Activated CD8-positive, alpha-beta memory T cell treated with anti-CD3 and anti-CD28 coated beads, Interleukin-2, amount 50 U/mL, for 48 hours (primary cell): ENCODE results near the gene HDAC9.

Experiments
- DNase-seq: peaks from one replicate; pipeline ENCODE4 v3.0.0-alpha.2; 2020

HDAC9 gene

GRCh38 chr7:18858232-18858631, 362.7 kb downstream of the HDAC9 start:
- DNase-seq = no peak

DNA sequence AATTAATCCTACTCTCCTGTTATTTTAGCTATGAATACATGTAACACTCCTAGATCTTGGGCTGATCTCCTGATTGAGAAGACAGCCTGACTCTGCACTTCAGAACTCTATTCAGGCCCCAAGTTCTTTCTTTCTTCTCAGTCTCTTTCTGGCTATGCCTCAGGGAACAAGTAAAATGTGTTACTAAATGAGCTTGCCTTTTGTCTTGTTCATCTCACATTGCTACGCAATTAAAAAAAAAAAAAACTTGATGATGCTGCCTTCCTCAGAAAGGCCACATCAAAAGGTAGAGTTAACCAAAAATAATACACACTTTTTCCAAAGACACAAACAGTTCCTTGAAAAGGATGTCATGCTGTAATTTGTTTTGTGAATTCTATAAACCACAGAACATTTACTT, 363.8 kb downstream of the HDAC9 start:
- DNase-seq = no peak

- DNase-seq = no peak
These were observed 364.7 kb downstream of the HDAC9 start for GRCh38 chr7:18860221-18860620.

DNA sequence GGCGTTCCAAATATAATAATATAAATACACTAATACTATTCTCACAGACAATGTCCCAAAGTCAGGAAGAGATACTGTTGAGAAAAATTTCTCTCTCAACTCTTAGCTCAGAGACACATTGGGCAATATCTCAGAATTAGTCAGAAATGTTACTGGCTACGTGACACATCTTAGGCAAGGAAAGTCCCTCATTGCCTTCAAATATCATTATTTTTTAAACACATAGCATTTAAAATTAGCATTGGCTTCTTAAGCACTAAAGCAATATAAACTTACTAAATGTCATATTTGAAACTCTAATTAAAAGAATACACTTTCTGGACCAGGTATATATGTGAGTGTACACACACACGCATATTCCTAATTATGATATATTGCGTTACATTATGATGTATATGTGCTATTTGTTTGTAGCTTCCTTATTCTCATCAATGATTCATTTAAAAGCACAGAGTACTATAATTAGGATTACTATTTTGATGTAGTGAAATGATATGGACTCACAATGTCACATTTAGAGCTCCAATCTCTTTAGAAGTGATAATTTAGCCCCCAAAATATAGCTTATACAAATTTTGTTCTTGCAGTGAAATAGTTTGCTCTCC, 366.1 kb downstream of the HDAC9 start:
- no peak for DNase-seq

GRCh38 chr7:18864967-18865366, 369.4 kb downstream of the HDAC9 start:
- DNase-seq = no peak

DNA sequence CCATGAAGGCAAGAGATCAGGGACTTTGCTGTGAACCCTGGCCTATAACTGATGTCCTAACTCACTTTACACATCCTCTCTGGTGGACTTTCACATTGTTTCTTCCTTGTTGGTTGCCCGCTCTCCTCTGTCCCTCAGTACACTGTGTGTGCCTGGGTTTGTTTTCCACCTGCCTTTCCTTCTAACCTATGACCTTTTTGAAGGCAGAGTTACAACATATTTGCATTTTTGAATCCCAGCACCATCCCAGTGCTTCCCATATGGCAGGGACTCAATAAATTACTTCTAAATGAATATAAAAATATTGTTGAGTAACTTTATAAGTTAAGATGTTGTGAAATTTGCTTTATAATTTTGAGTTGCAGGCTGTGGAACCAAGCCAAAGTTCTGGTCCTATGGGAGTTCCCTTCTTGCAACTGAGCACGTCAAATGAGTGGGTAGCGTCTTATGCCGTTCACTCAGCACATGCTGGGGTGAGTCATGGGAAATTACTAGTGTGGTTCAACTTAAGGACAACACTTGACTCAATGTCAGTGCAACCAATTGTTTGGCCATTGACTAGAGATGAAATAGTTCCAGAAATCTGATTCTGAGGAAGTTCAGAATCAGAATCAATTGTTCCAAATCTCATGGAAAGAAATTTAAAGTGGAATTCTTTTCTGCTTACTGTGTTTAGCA, 370.9 kb downstream of the HDAC9 start:
- no peak for DNase-seq

DNA sequence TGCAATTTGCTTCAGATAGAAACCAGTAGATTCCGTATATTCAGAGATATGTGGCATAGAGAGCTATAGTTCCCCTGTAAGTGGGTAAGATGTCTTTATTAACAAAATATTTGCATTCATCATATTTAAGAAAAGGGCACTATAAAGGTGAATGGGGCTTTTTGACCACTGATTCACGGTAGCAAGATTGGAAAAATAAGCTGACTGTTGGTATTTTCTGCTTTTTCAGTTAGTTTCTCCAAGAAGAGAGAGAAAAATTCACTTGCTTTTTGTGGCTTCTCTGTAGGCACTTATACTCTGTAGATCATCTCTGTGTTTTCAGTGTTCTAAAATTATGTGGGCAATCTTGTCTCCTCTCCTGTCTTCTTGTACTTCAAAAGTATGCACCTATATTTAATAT, 376.8 kb downstream of the HDAC9 start:
- no peak for DNase-seq

DNA sequence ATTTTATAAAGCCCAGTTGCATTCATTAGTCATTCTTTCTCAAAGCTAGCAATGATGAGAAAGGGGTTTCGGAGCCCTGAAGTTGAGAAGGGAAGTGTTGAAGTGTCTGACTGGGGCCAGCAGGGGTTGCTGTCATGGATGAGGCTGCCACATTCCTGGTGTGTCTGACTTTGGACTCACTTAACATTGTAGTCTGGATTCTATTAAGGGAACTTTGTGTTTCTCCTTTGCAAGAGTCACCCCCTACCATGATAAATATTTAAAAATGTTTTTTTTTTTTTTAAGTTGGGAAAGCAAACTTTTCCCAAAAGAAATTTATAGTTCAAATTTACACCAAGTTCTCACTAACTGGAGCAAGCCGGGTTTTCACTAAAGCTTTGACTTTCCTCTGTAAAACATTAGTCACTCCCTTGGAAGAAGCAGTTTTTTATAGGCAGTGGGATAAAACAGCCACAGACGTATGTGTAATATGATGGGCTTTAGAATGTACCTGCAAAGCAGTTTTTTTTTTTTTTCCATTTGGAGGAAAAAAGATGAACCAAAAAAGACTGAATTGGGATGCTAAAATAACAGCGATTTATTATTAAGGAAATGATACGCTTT, 378.3 kb downstream of the HDAC9 start:
- no peak for DNase-seq

GRCh38 chr7:18874880-18875279, 379.3 kb downstream of the HDAC9 start:
- DNase-seq = no peak

DNA sequence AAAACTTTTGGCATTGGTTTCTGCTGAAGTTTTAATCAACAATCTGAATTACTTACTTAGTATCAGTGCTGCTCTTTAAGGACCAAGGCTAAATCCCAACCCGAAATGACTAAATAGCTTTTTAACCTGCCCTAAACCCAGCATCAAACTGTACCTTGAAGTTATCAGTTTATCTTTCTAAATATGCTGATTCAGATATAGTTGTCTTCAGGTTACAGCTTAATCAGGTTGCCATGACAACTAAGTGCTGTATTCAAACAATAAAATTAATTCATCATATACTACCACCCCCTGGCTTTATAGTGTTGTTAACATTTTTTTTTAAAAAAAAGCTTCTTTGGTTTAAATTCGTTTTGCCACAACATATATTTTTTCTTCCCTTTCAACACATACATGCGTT, 382.3 kb downstream of the HDAC9 start:
- DNase-seq = no peak

DNA sequence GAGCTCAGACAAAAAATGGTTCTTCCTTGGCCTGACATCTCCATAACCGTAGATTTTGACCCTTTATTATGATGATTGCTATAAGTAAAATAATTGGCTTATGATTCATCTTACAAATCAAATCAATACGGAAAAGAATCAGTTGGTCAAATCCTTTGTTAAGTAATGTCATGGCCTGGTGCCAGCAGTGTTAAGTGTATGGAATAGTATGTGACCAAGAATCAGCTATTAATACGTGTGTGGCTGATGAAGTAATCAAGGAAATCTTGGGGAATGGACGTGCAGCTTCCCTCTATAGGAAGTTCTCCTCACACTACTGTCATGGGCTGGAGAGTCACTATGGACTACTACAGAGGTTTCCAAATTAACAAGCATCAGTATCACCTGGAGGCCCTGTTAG, 391.3 kb downstream of the HDAC9 start:
- no peak for DNase-seq

DNA sequence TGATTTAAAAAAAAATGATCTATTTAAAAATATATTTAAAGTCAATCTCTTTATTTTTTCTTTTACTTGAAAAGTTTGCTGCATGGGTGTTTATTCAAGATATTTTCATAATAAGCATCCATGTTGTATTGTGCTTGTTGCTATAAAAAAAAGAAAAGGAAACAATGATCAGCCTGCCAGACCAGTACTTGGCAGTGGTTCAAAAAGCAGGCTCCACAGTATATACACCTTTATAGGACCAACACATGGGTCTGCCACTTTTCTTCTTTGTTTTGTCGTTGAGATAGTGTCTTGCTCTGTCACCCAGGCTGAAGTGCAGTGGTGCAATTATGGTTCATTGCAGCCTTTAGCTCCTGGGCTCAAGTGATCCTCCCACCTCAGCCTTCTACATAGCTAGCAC, 393.9 kb downstream of the HDAC9 start:
- DNase-seq = no peak

DNA sequence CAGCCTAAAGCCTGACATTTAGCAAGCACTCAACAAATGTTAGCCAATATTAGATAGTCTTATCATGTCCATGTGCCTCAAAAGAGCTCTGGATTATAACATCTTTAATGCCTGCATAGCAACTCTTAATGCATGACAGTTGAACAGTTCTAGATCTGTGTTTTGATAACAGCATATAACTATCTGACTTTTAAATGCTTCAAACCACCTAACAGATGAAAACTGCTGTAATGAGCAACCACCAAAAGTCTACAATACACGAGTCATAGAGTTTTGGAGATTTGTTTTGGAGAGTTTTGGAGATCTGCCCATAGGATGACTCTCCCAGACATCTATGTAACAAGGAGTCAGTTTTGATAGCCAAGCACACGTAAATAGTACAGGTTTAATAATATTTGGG, 394.6 kb downstream of the HDAC9 start:
- no peak for DNase-seq

DNA sequence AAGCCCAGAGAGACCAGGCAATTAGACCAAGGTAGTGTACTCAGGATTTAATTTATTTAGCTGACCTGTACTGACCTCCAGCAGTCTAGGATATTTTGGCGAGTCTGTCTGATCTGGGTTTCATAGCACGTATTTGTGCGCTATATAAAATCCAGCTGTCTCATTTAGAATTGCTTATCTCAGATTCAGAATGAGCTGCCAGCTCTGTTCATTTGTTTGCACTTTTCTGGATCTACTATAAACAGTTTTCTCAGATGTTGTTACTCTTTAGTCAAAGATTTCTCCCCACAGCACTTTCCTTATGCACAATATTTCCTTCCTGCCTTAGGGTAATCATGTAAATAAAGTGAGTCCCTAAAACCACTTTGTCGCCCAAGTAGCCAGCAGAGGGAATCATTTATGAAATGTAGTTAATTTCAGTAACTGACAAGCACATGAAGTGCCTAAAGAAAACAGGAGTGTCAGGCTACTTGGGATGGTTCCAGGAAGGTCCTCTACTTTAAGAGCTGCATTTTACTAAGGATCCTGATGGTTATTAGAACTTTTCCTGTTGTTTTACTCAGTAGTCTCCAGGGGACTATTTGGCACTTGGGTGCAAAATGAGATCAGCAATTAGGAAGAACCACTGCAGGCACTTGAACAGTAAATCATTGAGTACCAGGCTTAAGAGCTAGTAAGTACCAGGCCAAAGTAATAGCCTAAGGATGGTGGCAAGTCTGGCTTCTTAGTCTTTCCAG, 395.5 kb downstream of the HDAC9 start:
- DNase-seq = no peak

GRCh38 chr7:18893156-18893555, 397.6 kb downstream of the HDAC9 start:
- DNase-seq = no peak

- DNase-seq = no peak
These were observed 398.6 kb downstream of the HDAC9 start for GRCh38 chr7:18894155-18894554.

DNA sequence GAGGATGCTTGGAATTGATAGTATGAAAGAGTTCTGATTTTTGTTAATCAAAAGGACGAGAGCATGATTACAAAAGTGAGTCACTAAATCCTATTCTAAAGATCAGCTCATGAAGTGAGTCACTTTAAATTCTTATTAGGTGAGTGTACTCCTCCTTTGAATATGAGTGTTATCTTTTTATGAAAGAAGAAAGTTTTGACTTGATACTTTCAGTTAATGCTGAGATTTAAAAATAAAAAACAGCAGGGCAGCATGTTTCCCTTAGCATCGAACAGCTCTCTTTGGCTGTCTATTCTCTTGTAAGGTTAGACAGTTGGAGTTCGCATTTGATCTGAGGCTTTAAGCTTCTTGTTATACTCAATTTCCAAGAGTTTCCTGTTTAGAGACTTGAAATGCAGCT, 399.9 kb downstream of the HDAC9 start:
- DNase-seq = no peak

DNA sequence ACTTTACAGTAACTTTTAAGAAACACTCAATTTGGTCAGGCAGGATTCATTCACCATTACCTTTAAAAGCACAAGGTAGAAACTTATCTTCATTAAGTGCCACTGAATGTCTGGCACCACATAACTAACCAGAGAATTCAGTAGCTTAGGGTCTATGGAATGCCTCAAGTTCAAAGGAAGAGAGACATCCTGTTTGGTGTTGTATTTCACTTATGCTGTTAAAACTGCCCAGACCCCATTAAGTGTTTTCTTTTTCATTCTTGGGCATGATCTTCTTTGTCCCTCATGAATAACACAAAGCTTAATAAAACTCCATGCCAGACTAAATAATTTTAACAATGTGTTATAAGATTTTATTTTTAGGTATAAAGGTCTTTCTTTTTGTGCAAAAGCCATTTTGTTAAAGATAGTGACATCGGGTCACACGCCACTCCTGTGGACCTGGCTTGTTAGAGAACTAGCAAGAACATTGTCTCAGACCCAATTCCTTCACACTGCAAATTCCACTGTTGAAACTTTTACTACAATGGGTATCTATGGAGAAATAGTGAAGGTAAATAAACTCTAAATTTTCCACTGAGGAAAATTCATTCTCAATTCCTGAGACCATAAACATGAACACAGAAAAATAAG, 400.9 kb downstream of the HDAC9 start:
- DNase-seq = no peak

- DNase-seq = no peak
These were observed 404.7 kb downstream of the HDAC9 start for GRCh38 chr7:18900236-18900635.

DNA sequence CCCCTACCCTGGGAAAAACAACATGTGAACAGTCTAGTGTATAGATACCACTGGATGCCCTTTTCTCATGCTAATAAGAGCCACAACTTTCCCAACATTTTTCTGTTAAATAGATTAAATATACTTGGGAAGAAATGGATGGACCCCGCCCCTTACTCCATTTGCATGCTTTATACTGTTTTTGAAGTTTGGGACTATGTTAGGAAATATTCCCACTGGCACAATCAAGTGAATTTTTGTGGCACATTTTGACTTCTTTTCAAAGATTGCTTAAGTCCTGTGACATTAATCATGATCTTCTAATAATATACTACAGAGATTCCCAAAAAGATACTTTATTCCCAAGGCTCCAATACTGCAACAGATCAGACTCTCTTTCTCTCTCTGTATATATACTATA, 405.3 kb downstream of the HDAC9 start:
- DNase-seq = no peak

DNA sequence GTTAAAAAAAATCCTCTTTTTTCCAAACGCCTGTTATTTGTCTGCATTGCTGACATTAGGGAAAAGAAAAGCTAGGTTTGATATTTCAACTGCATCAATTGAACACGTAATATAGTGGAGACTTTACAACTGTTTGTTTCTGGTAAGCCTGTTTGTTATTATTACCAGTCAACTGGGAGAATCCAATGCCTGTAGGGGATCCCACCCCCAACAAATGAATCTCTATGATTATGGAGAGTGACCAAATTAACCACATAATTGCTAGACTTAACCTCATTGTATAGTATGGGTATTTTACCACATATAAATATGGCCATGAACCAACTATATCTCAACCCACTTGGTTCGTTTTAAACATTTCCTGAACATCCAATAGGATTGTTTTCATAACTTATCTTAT, 405.8 kb downstream of the HDAC9 start:
- no peak for DNase-seq

DNA sequence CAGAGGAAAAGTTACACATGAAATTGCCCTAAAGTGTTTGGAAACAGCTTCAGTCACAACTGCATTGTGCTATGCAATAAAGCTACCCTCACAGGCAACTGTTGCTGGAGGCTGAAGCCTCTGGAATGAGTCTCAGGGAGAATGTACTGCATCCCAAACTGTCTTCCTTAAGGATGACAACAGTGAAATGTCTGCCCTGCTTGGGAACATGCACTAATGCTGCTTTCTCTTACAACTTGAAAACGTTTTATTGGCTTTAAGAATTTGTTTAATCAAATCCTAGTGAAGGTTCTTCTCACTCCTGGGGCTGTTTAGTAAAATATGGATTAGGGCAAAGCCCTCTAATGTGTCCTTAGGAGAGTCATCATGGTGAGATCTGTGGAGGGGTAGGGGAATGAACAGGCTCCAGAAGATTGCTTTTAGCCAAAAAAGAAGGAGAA, 406.5 kb downstream of the HDAC9 start:
- DNase-seq = no peak

GRCh38 chr7:18902892-18903291, 407.3 kb downstream of the HDAC9 start:
- DNase-seq = no peak
